Activated CD8-positive, alpha-beta memory T cell treated with anti-CD3 and anti-CD28 coated beads, Interleukin-2, amount 10 ng/mL, durations not matched to agents 7 days and 5 days (primary cell): ENCODE measurements around the gene MRRF. TPM values are rescaled to one million over a fixed set of nuclear protein-coding genes. Genes with fewer than 3 reads are reported as not detected.
"Not testable (repeated sequence)": the region's sequence is repeated elsewhere in the genome, so short reads cannot be mapped to it uniquely, and the experiment has no call there.

Experiments
- ATAC-seq: fragments of 150-1000 bp; cut with Tn5 transposase; one replicate; pipeline ENCODE4 v1.10.0; 2021; ENCODE audit warnings: moderate library complexity
- CTCF ChIA-PET: fragments of 350-600 bp; sonication (Branson Sonifier 250); formaldehyde crosslinking; loops from one replicate; lab custom pipeline; 2021; ENCODE audit warnings: antibody characterized with exemption; lab: Charles Lee
- DNase-seq: peaks from one replicate; pipeline ENCODE4 v3.0.0-alpha.2; 2020
- H3K27ac Mint-ChIP-seq: one replicate; pipeline ENCODE4 v1.8.0; 2021; ENCODE audit warnings: mild to moderate bottlenecking, mixed read lengths
- H3K27me3 Mint-ChIP-seq: one replicate; pipeline ENCODE4 v1.8.0; 2021; ENCODE audit warnings: mixed read lengths
- H3K36me3 Mint-ChIP-seq: one replicate; pipeline ENCODE4 v1.8.0; 2021; ENCODE audit warnings: mild to moderate bottlenecking, mixed read lengths
- H3K4me1 Mint-ChIP-seq: one replicate; pipeline ENCODE4 v1.8.0; 2021; ENCODE audit warnings: mixed read lengths
- H3K4me3 Mint-ChIP-seq: one replicate; pipeline ENCODE4 v1.8.0; 2021; ENCODE audit warnings: mild to moderate bottlenecking, moderate library complexity, mixed read lengths
- H3K9me3 Mint-ChIP-seq: one replicate; pipeline ENCODE4 v1.8.0; 2022; ENCODE audit warnings: low read depth, mixed read lengths
- total RNA-seq, 2 experiments: library from RNA; stranded (reverse); gene quantifications; one replicate each; pipeline ENCODE4 v1.2.3, GENCODE V29; 2021

MRRF gene
- total RNA-seq, 2 experiments from 2014 or later = 27.9 to 39.5 TPM

DNA sequence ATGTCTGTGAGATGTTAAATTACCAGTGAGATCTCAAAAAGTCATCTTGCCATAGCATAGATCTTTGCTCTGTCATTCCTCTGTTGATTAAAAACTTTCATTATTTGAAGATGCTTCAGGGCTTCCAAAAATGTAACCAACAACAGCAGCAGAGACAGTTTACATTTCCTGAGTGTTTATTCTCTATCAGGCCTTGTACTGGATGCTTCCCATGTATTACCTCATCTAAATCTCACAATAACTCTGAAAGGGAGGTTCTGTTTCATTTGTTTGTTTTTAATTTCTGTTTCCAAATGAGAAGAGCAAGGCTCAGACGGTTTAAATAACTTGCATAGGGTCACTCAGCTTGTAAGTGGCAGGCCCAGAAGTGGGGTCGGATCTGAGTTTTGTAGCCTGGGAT, 45.2 kb downstream of the MRRF start:
- Mint-ChIP-seq H3K4me3 (no peak overlapping the region), H3K9me3 (no peaks in the 10 kb centered on the region), H3K27ac (no peak overlapping the region), H3K36me3 (peaks cover 17% of the 10 kb centered on the region), H3K4me1 (peaks cover 2% of the 10 kb centered on the region), H3K27me3 (no peaks in the 10 kb centered on the region)
- no peak for DNase-seq
- ATAC-seq = no peak
- CTCF ChIA-PET = no interaction called here

GRCh38 chr9:122314165-122314564, 49.5 kb downstream of the MRRF start:
- Mint-ChIP-seq H3K27ac (no peak overlapping the region), H3K27me3 (no peaks in the 10 kb centered on the region), H3K4me3 (no peak overlapping the region), H3K9me3 (no peaks in the 10 kb centered on the region), H3K36me3 (peaks cover 12% of the 10 kb centered on the region), H3K4me1 (peaks cover 2% of the 10 kb centered on the region)
- CTCF ChIA-PET = no interaction called here
- ATAC-seq (no peak), DNase-seq (no peak)

- peaks cover 17% of the 10 kb centered on the region for H3K36me3 Mint-ChIP-seq
- CTCF ChIA-PET = interaction anchor here (1.2 to 1.8 kb wide), 2 partner anchors 190 to 216 kb away, joined by 3 to 4 read pairs; no protein-coding TSS in a partner anchor
These were observed 50.9 kb downstream of the MRRF start for GRCh38 chr9:122315534-122315933.

DNA sequence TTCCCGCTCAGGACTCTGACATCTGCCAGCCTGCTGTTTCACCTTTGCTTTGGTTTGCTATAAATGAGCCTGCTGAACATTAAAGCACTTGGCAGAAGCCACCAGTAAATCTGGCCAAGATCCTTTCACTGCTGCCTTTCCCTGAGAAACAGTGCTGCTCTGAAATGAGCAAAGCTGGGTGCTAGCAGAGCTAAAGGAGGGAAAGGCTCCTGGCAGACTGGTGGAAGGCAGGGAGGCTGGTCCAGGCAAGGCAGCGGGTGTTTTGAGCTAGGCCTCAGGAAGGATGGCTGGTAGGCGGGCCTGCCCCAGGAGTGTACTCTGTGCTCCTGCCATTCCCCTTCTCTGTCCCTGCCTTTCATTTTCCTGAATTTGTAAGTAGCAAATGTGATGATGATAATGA, 53.6 kb downstream of the MRRF start:
- CTCF ChIA-PET = no interaction called here
- H3K27ac Mint-ChIP-seq = no peak overlapping the region
- no peaks in the 10 kb centered on the region for H3K9me3 Mint-ChIP-seq
- no peak for DNase-seq
- H3K27me3 Mint-ChIP-seq = no peaks in the 10 kb centered on the region
- H3K4me3 Mint-ChIP-seq = no peak overlapping the region
- H3K4me1 Mint-ChIP-seq = no peaks in the 10 kb centered on the region
- peaks cover 21% of the 10 kb centered on the region for H3K36me3 Mint-ChIP-seq
- no peak for ATAC-seq

More at GRCh38 chr9:122315534-122315933, 50.9 kb downstream of the MRRF start:
- no peaks in the 10 kb centered on the region for H3K9me3 Mint-ChIP-seq
- H3K27me3 Mint-ChIP-seq = no peaks in the 10 kb centered on the region
- H3K4me1 Mint-ChIP-seq = no peaks in the 10 kb centered on the region
- no peak overlapping the region for H3K27ac Mint-ChIP-seq
- no peak overlapping the region for H3K4me3 Mint-ChIP-seq
- DNase-seq (no peak), ATAC-seq (no peak)

GRCh38 chr9:122320413-122320881, 55.8 kb downstream of the MRRF start:
- no peak overlapping the region for H3K27ac Mint-ChIP-seq
- no peaks in the 10 kb centered on the region for H3K4me1 Mint-ChIP-seq
- H3K36me3 Mint-ChIP-seq = peaks cover 18% of the 10 kb centered on the region
- no peaks in the 10 kb centered on the region for H3K9me3 Mint-ChIP-seq
- no peaks in the 10 kb centered on the region for H3K27me3 Mint-ChIP-seq
- no peak overlapping the region for H3K4me3 Mint-ChIP-seq
- no peak for ATAC-seq
- no peak for DNase-seq
- CTCF ChIA-PET = interaction anchor here (1.4 kb wide), 1 partner anchor 31 kb away, joined by 5 read pairs; no protein-coding TSS in a partner anchor

GRCh38 chr9:122322553-122322952, 57.9 kb downstream of the MRRF start:
- Mint-ChIP-seq H3K27me3 (no peaks in the 10 kb centered on the region), H3K4me1 (no peaks in the 10 kb centered on the region), H3K4me3 (no peak overlapping the region), H3K9me3 (no peaks in the 10 kb centered on the region), H3K27ac (no peak overlapping the region), H3K36me3 (peaks cover 20% of the 10 kb centered on the region)
- CTCF ChIA-PET = no interaction called here
- no peak for ATAC-seq
- no peak for DNase-seq

DNA sequence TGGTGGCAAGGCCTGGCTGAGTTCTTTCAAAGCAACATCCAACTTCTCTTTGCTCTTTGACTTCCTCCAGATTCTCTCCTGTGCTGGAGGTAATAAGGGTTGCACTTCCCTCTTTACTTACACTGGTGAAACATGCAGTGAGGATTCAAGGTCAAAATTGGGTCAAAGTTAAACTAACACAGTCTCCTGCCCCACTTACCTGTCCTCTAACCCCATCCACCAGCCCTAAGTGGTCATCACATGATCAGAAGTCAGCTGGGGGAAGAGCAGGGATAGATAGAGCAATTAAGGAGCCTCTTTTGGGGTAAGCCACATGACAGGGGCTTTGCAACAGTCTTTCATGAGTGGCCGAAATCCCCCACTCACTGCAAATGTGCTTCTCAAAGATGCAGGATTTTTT, 60.0 kb downstream of the MRRF start:
- H3K27ac Mint-ChIP-seq, H3K4me1 Mint-ChIP-seq, H3K4me3 Mint-ChIP-seq, ATAC-seq, H3K27me3 Mint-ChIP-seq, H3K9me3 Mint-ChIP-seq, CTCF ChIA-PET, DNase-seq: not testable (repeated sequence)
- peaks cover 15% of the 10 kb centered on the region for H3K36me3 Mint-ChIP-seq

GRCh38 chr9:122325124-122325523, 60.4 kb downstream of the MRRF start:
- no peaks in the 10 kb centered on the region for H3K9me3 Mint-ChIP-seq
- H3K27me3 Mint-ChIP-seq = no peaks in the 10 kb centered on the region
- H3K4me3 Mint-ChIP-seq = no peak overlapping the region
- CTCF ChIA-PET = no interaction called here
- ATAC-seq = no peak
- no peak overlapping the region for H3K27ac Mint-ChIP-seq
- no peaks in the 10 kb centered on the region for H3K4me1 Mint-ChIP-seq
- DNase-seq = no peak
- peaks cover 15% of the 10 kb centered on the region for H3K36me3 Mint-ChIP-seq

GRCh38 chr9:122327175-122327574, 62.5 kb downstream of the MRRF start:
- H3K9me3 Mint-ChIP-seq = no peaks in the 10 kb centered on the region
- no peaks in the 10 kb centered on the region for H3K4me1 Mint-ChIP-seq
- peaks cover 15% of the 10 kb centered on the region for H3K36me3 Mint-ChIP-seq
- DNase-seq (no peak), ATAC-seq (no peak)
- CTCF ChIA-PET = interaction anchor here (0.6 to 1.7 kb wide), 3 partner anchors 22 to 204 kb away, joined by 3 to 6 read pairs (median 3); no protein-coding TSS in a partner anchor
- H3K4me3 Mint-ChIP-seq = no peak overlapping the region
- H3K27me3 Mint-ChIP-seq = no peaks in the 10 kb centered on the region
- H3K27ac Mint-ChIP-seq = no peak overlapping the region

DNA sequence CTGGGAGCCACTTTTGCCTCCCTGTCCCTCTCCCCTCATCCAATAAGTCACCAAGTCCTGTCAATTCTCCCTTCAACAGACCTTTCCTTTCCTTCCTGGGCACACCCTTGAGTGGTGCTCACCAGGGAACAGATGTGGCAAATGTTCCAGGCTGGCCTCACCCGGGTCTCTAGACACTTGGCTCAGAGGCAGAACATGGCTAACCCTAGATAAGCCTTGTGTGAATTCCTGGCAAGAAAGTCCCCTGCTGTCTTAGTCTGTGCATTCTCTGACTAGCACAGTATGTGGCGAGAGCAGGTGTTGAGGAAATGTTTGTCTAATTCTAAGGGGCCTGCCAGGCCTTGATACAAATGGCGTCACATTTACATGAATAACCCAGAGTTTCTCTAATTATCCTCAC, 64.9 kb downstream of the MRRF start:
- no peaks in the 10 kb centered on the region for H3K9me3 Mint-ChIP-seq
- H3K4me1 Mint-ChIP-seq = no peaks in the 10 kb centered on the region
- H3K27ac Mint-ChIP-seq = no peak overlapping the region
- H3K4me3 Mint-ChIP-seq = no peak overlapping the region
- H3K36me3 Mint-ChIP-seq = peaks cover 2% of the 10 kb centered on the region
- CTCF ChIA-PET = no interaction called here
- ATAC-seq (no peak), DNase-seq (no peak)
- H3K27me3 Mint-ChIP-seq = no peaks in the 10 kb centered on the region

- ATAC-seq, CTCF ChIA-PET, H3K4me1 Mint-ChIP-seq, H3K4me3 Mint-ChIP-seq, H3K27ac Mint-ChIP-seq, H3K9me3 Mint-ChIP-seq, H3K27me3 Mint-ChIP-seq, H3K36me3 Mint-ChIP-seq, DNase-seq: not testable (repeated sequence)
These were observed 65.8 kb downstream of the MRRF start for GRCh38 chr9:122330466-122330865.

- CTCF ChIA-PET = no interaction called here
- DNase-seq (no peak), ATAC-seq (no peak)
- Mint-ChIP-seq H3K27ac (no peak overlapping the region), H3K4me1 (no peaks in the 10 kb centered on the region), H3K4me3 (no peak overlapping the region), H3K27me3 (no peaks in the 10 kb centered on the region), H3K9me3 (no peaks in the 10 kb centered on the region), H3K36me3 (no peaks in the 10 kb centered on the region)
These were observed 66.8 kb downstream of the MRRF start for GRCh38 chr9:122331523-122331927.

GRCh38 chr9:122332083-122332482, 67.4 kb downstream of the MRRF start:
- peaks cover 1% of the 10 kb centered on the region for H3K27me3 Mint-ChIP-seq
- H3K4me3 Mint-ChIP-seq = no peak overlapping the region
- no peaks in the 10 kb centered on the region for H3K9me3 Mint-ChIP-seq
- ATAC-seq (no peak), DNase-seq (no peak)
- CTCF ChIA-PET = no interaction called here
- H3K36me3 Mint-ChIP-seq = no peaks in the 10 kb centered on the region
- H3K4me1 Mint-ChIP-seq = no peaks in the 10 kb centered on the region
- H3K27ac Mint-ChIP-seq = no peak overlapping the region

DNA sequence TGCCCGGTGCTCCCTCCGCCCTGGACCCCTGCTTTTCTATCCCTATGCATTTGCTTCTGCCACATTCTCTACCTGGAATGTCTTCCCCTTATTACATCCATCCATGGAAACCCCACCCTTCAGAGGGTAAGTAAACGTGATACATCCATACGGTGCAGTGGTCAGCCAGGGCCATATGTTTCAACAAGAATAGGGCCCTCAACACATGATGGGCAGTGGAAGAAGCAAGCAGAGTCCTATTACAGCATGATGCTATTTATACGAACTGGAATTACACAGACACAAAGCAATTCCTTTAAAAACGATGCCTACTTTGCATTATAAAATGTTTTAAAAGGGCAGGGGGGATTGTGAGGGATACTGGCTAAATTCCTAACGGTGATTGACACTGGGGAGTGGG, 68.0 kb downstream of the MRRF start:
- DNase-seq = no peak
- Mint-ChIP-seq H3K36me3 (no peaks in the 10 kb centered on the region), H3K27ac (no peak overlapping the region), H3K27me3 (peaks cover 3% of the 10 kb centered on the region), H3K9me3 (no peaks in the 10 kb centered on the region), H3K4me3 (no peak overlapping the region), H3K4me1 (no peaks in the 10 kb centered on the region)
- ATAC-seq = no peak
- CTCF ChIA-PET = no interaction called here
